Suprapubic skin (tissue), 4 donors: Measurements from ENCODE around the gene TMEM167B. TPM values are rescaled to one million over a fixed set of nuclear protein-coding genes. Genes with fewer than 3 reads are reported as not detected.

Source experiments
- DNase-seq, 2 donors: peaks; one replicate each; pipeline ENCODE4 v3.0.0-alpha.2; 2019; ENCODE audit warnings: low spot score in 2 of 2
- H3K27ac ChIP-seq: fragments of 200-600 bp; sonication (generic); one replicate; pipeline ENCODE4 v1.5.1; 2019
- H3K27me3 ChIP-seq: fragments of 200-600 bp; sonication (generic); one replicate; pipeline ENCODE4 v1.5.1; 2019
- H3K36me3 ChIP-seq: fragments of 200-600 bp; sonication (generic); one replicate; pipeline ENCODE4 v1.5.1; 2019
- H3K4me1 ChIP-seq: fragments of 200-600 bp; sonication (generic); one replicate; pipeline ENCODE4 v1.5.1; 2019
- H3K4me3 ChIP-seq: fragments of 200-600 bp; sonication (generic); one replicate; pipeline ENCODE4 v1.5.1; 2019; ENCODE audit warnings: mild to moderate bottlenecking
- H3K9me3 ChIP-seq: fragments of 200-600 bp; sonication (generic); one replicate; pipeline ENCODE4 v1.5.1; 2019
- EP300 ChIP-seq: sonication (generic); formaldehyde crosslinking; IDR thresholded peaks from one replicate; pipeline ENCODE4 v1.6.1; 2017; ENCODE audit warnings: antibody characterized with exemption
- POLR2A ChIP-seq, 2 donors: fragments of 450-650 bp; IDR thresholded peaks; one replicate each; pipeline ENCODE4 v1.6.1; 2017; ENCODE audit warnings: antibody characterized with exemption in 2 of 2, mild to moderate bottlenecking in 2 of 2, moderate library complexity in 2 of 2
- POLR2AphosphoS5 ChIP-seq, 3 donors: sonication (generic); formaldehyde crosslinking; IDR thresholded peaks; one replicate each; pipeline ENCODE4 v1.6.1; 2017; ENCODE audit warnings: antibody characterized with exemption in 3 of 3
- WGBS: methylation state at CpG from one replicate; pipeline ENCODE4 v1.1.5; 2018; 5-methylcytosine and 5-hydroxymethylcytosine counted together
- total RNA-seq, 4 donors: library from RNA; depleted of rRNA; stranded (reverse); fragments of >200 nt; gene quantifications; one replicate each; pipeline ENCODE4 v1.1.0, GENCODE V29; 2016
- TF ChIP-seq, protein P1 (sequence below), 2 donors: fragments of 200-600 bp in 1 of 2; fragments of 450-650 bp in 1 of 2; sonication (generic) in 1 of 2; IDR thresholded peaks; one replicate each; pipeline ENCODE4 v1.5.1; 2016 to 2019; ENCODE audit warnings: antibody characterized with exemption in 2 of 2, mild to moderate bottlenecking in 1 of 2, moderate library complexity in 1 of 2

TMEM167B gene
- total RNA-seq, 4 donors from 2014 or later = 28.2 to 35.1 (median 31.0) TPM

DNA sequence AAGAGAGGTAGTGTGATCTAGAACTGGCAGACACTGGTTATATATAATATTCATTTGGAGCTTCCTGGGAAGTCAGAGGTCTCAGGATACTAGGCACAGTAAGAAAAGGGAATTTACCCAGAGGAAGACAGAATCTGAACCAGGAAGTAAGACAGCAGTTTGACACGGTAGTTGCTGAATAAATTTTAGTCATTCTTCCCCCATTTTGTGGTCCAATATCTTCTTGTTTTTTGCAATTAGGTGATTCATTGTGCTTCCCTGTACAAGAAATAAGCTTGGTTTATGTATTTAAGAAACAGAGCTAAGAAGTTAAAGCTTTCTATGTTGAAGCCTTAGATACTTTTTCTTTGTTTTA lies 1.3 kb downstream of the TMEM167B start:
- TF ChIP-seq, protein P1, sequence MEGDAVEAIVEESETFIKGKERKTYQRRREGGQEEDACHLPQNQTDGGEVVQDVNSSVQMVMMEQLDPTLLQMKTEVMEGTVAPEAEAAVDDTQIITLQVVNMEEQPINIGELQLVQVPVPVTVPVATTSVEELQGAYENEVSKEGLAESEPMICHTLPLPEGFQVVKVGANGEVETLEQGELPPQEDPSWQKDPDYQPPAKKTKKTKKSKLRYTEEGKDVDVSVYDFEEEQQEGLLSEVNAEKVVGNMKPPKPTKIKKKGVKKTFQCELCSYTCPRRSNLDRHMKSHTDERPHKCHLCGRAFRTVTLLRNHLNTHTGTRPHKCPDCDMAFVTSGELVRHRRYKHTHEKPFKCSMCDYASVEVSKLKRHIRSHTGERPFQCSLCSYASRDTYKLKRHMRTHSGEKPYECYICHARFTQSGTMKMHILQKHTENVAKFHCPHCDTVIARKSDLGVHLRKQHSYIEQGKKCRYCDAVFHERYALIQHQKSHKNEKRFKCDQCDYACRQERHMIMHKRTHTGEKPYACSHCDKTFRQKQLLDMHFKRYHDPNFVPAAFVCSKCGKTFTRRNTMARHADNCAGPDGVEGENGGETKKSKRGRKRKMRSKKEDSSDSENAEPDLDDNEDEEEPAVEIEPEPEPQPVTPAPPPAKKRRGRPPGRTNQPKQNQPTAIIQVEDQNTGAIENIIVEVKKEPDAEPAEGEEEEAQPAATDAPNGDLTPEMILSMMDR (IDR thresholded peaks at IDR 0.05) = no peak
- TF ChIP-seq POLR2A (IDR thresholded peaks at IDR 0.05) (no peak), POLR2AphosphoS5 (IDR thresholded peaks at IDR 0.05) (no peak), EP300 (no peak)
- 0% methylated on average over 1 of the region's 1 CpG for WGBS

DNA sequence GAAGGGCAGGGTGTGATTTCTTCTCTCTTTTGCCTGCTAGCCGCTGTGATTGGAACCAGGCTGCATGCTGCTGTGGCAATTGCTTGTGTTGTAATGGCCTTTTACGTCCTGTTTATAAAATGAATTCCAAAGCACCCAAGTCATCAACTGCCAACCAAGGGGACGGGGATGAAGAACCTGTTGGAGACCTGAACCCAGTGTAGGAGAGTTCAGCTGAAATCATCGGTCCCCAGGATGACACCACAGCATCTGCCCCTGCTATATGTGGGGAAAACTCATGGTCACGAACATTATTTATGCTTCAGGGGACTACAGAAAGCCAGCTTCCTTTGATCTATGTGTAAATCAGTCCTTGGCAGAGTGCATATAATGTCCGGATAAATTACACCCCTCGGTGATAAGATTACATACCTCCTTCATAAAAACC lies 3.8 kb downstream of the TMEM167B start:
- TF ChIP-seq POLR2AphosphoS5 (IDR thresholded peaks at IDR 0.05) = no peak
- TF ChIP-seq EP300 = no peak
- TF ChIP-seq, protein P1 (IDR thresholded peaks at IDR 0.05) = no peak
- Histone ChIP-seq H3K4me3 (no peak overlapping the region), H3K27me3 (no peaks in the 10 kb centered on the region), H3K27ac (no peak overlapping the region), H3K36me3 (peaks cover 19% of the 10 kb centered on the region), H3K4me1 (peaks cover 61% of the 10 kb centered on the region), H3K9me3 (no peaks in the 10 kb centered on the region)
- no peak for DNase-seq
- 70% methylated on average over 7 of the region's 7 CpGs for WGBS

More for the DNA sequence above, 1.3 kb downstream of the TMEM167B start:
- H3K4me3 ChIP-seq = peak overlapping the region; percentile 75
- H3K9me3 ChIP-seq = no peaks in the 10 kb centered on the region
- no peaks in the 10 kb centered on the region for H3K27me3 ChIP-seq
- H3K36me3 ChIP-seq = peaks cover 19% of the 10 kb centered on the region
- peaks cover 51% of the 10 kb centered on the region for H3K4me1 ChIP-seq
- DNase-seq = no peak
- peak overlapping the region; percentile 95 for H3K27ac ChIP-seq

DNA sequence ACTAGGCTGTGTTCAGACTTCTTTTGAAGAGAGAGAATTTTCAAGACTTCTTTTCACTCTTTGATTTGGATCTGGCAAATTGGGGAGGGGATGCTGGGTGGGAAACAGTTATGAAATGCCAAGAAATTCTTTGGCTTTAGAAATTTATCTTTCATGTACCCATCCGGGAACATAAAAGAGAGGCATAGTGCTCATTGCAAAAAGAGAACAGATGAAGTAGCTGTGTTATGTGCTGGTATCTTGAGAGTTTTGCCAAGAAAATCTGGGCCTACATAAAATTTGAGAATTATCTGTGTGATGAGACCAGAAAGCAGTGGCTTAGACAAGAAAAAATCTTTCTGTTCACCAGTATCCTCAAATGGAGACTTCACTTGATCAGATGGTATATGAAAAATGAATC lies 4.3 kb downstream of the TMEM167B start:
- Histone ChIP-seq H3K9me3 (no peaks in the 10 kb centered on the region), H3K27ac (no peak overlapping the region), H3K27me3 (no peaks in the 10 kb centered on the region), H3K4me1 (peaks cover 61% of the 10 kb centered on the region), H3K36me3 (peaks cover 19% of the 10 kb centered on the region), H3K4me3 (no peak overlapping the region)
- no peak for TF ChIP-seq EP300
- no peak for TF ChIP-seq POLR2A (IDR thresholded peaks at IDR 0.05)
- TF ChIP-seq POLR2AphosphoS5 (IDR thresholded peaks at IDR 0.05) = no peak
- TF ChIP-seq, protein P1 (IDR thresholded peaks at IDR 0.05) = no peak
- 72% methylated on average over 1 of the region's 1 CpG for WGBS
- no peak for DNase-seq

DNA sequence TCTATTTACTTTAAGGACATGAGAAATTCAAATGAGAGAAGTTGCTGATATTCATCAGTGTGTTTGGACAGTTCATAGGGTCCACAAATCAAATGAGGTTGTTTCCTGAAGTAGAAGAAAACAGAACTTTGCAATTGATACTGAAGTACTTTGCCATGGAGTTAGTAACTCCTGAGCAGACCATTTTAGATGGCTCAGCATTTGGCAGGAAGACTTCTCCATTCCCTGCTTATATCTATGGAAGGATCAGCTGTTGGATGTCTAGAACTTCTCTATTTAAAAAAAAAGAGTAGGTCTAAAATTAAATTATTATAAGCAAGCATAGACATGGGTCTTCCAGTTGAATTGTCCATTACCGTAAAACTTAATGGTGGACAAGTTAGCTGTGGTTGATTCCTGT lies 5.1 kb downstream of the TMEM167B start:
- peak overlapping the region; percentile 56 for H3K27ac ChIP-seq
- H3K4me1 ChIP-seq = peaks cover 58% of the 10 kb centered on the region
- WGBS = 75% methylated on average over 1 of the region's 1 CpG
- no peaks in the 10 kb centered on the region for H3K9me3 ChIP-seq
- peaks cover 19% of the 10 kb centered on the region for H3K36me3 ChIP-seq
- no peak overlapping the region for H3K4me3 ChIP-seq
- no peaks in the 10 kb centered on the region for H3K27me3 ChIP-seq
- no peak for DNase-seq
- TF ChIP-seq, protein P1 (IDR thresholded peaks at IDR 0.05) = no peak
- TF ChIP-seq EP300 (no peak), POLR2AphosphoS5 (IDR thresholded peaks at IDR 0.05) (no peak), POLR2A (IDR thresholded peaks at IDR 0.05) (no peak)

DNA sequence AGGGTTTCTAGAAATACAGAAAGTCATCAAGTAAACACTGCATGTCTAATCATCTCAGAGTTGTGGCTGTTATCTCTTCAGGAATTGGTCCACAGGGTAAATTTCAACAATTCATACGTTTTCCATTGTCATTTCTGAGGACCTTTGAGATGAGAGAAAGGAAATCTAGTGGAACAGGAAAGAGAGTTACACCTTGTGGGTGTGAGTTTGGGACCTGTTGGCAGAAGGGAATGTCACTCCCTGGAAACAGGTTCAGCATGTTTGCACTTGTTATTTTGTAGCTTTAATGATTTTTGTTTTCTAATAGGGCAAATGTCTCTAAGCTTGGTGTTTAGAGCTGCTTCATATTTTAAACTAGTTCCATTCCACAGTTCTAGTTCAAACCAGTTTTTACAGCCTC lies 5.6 kb downstream of the TMEM167B start:
- Histone ChIP-seq H3K9me3 (no peaks in the 10 kb centered on the region), H3K36me3 (peaks cover 19% of the 10 kb centered on the region), H3K27me3 (no peaks in the 10 kb centered on the region), H3K27ac (peak overlapping the region; percentile 56), H3K4me3 (no peak overlapping the region), H3K4me1 (peaks cover 63% of the 10 kb centered on the region)
- 39% methylated on average over 1 of the region's 1 CpG for WGBS
- DNase-seq = no peak
- TF ChIP-seq POLR2A (IDR thresholded peaks at IDR 0.05) (no peak), POLR2AphosphoS5 (IDR thresholded peaks at IDR 0.05) (no peak), EP300 (no peak)
- TF ChIP-seq, protein P1 (IDR thresholded peaks at IDR 0.05) = no peak
